ENCODE measurements around the gene CPD.

Gene CPD

DNA sequence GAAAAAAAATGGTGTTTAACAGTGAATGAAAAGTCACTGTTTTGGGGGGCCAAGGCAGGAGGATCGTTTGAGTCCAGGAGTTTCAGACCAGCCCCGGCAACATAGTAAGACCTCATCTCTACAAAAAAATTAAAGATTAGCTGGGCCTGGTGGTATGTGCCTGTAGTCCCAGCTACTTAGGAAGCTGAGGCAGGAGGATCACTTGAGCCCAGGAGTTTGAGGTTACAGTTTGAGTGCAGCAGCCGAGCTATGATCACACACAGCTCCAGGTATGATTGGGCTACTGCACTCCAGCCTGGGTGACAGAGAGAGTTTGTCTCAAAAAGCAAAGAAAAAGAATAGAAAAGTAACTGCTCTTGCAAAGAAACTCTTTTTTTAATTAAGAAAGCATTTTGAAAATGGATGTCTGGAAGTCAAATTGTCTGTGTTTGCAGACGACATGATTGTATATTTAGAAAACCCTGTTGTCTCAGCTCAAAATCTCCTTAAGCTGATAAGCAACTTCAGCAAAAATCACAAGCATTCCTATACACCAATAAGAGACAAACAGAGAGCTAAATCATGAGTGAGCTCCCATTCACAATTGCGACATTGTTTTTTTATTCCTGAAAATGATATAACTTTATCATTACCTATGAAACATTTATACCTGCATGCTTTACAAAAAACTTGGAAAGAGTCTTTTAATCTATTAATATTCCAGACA lies 20.5 kb upstream of the CPD start:
- DNase-seq (ENCODE audit: insufficient read length): no peak
- TF ChIP-seq TAF1 (IDR thresholded peaks at IDR 0.05; ENCODE audit: borderline replicate concordance, low read depth, low read length) (no peak), POLR2A (IDR thresholded peaks at IDR 0.05; ENCODE audit: low read depth, low read length) (no peak), POLR2AphosphoS5 (IDR thresholded peaks at IDR 0.05; ENCODE audit: low read depth, low read length) (no peak)
- no peak for FAIRE-seq

- FAIRE-seq (no peak), DNase-seq (ENCODE audit: insufficient read length) (no peak)
- TF ChIP-seq POLR2AphosphoS5 (IDR thresholded peaks at IDR 0.05; ENCODE audit: low read depth, low read length): no peak
- TF ChIP-seq POLR2A (IDR thresholded peaks at IDR 0.05; ENCODE audit: low read depth, low read length): no peak
- no peak for TF ChIP-seq TAF1 (IDR thresholded peaks at IDR 0.05; ENCODE audit: borderline replicate concordance, low read depth, low read length)
These were observed 18.5 kb upstream of the CPD start for GRCh38 chr17:30360086-30360808.

DNA sequence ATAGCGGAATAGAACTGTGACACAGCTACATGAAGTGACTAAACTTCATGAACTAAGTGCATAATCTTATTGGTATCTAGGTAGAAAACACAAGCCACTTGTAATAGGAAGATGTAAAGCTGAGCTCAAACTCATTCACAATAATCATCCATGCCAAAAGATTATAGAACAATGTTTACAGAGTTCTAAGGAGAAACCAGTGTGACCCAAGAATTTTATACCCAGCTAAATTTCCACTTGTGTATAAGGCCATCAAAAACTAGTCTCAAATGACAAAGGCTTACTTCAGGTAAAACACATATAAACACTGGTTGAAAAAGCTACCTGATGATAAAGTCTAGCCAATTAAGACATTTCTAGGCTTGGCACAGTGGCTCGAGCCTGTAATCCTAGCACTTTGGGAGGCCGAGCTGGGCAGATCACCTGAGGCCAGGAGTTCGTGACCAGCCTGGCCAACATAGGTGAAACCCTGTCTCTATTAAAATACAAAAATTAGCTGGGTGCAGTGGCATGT lies 16.9 kb upstream of the CPD start:
- TF ChIP-seq POLR2A (IDR thresholded peaks at IDR 0.05; ENCODE audit: low read depth, low read length): no peak
- TF ChIP-seq TAF1 (IDR thresholded peaks at IDR 0.05; ENCODE audit: borderline replicate concordance, low read depth, low read length): no peak
- TF ChIP-seq POLR2AphosphoS5 (IDR thresholded peaks at IDR 0.05; ENCODE audit: low read depth, low read length): no peak
- DNase-seq (ENCODE audit: insufficient read length): no peak
- FAIRE-seq: no peak

GRCh38 chr17:30363715-30364202 lies 15.0 kb upstream of the CPD start:
- TF ChIP-seq TAF1 (IDR thresholded peaks at IDR 0.05; ENCODE audit: borderline replicate concordance, low read depth, low read length) (no peak), POLR2A (IDR thresholded peaks at IDR 0.05; ENCODE audit: low read depth, low read length) (no peak), POLR2AphosphoS5 (IDR thresholded peaks at IDR 0.05; ENCODE audit: low read depth, low read length) (no peak)
- FAIRE-seq (peak; percentile 95), DNase-seq (ENCODE audit: insufficient read length) (peak; percentile 36)

- TF ChIP-seq POLR2AphosphoS5 (IDR thresholded peaks at IDR 0.05; ENCODE audit: low read depth, low read length) (no peak), POLR2A (IDR thresholded peaks at IDR 0.05; ENCODE audit: low read depth, low read length) (no peak)
- DNase-seq (ENCODE audit: insufficient read length): no peak
- FAIRE-seq: no peak
These were observed 12.2 kb upstream of the CPD start for GRCh38 chr17:30366536-30366935.

GRCh38 chr17:30368912-30369720 lies 9.6 kb upstream of the CPD start:
- DNase-seq (ENCODE audit: insufficient read length) (no peak), FAIRE-seq (no peak)
- no peak for TF ChIP-seq TAF1 (IDR thresholded peaks at IDR 0.05; ENCODE audit: borderline replicate concordance, low read depth, low read length)

GRCh38 chr17:30369995-30370394 lies 8.7 kb upstream of the CPD start:
- TF ChIP-seq POLR2A (IDR thresholded peaks at IDR 0.05; ENCODE audit: low read depth, low read length) (no peak), TAF1 (IDR thresholded peaks at IDR 0.05; ENCODE audit: borderline replicate concordance, low read depth, low read length) (no peak), POLR2AphosphoS5 (IDR thresholded peaks at IDR 0.05; ENCODE audit: low read depth, low read length) (no peak)
- no peak for FAIRE-seq
- DNase-seq (ENCODE audit: insufficient read length): no peak

GRCh38 chr17:30372755-30373154 lies 6.0 kb upstream of the CPD start:
- TF ChIP-seq POLR2A (IDR thresholded peaks at IDR 0.05; ENCODE audit: low read depth, low read length) (no peak), TAF1 (IDR thresholded peaks at IDR 0.05; ENCODE audit: borderline replicate concordance, low read depth, low read length) (no peak), POLR2AphosphoS5 (IDR thresholded peaks at IDR 0.05; ENCODE audit: low read depth, low read length) (no peak)
- FAIRE-seq (no peak), DNase-seq (ENCODE audit: insufficient read length) (no peak)

GRCh38 chr17:30375661-30376060 lies 3.1 kb upstream of the CPD start:
- TF ChIP-seq POLR2AphosphoS5 (IDR thresholded peaks at IDR 0.05; ENCODE audit: low read depth, low read length): no peak
- TF ChIP-seq TAF1 (IDR thresholded peaks at IDR 0.05; ENCODE audit: borderline replicate concordance, low read depth, low read length): no peak
- TF ChIP-seq POLR2A (IDR thresholded peaks at IDR 0.05; ENCODE audit: low read depth, low read length): no peak
- DNase-seq (ENCODE audit: insufficient read length) (no peak), FAIRE-seq (no peak)

GRCh38 chr17:30376621-30377452 lies 1.9 kb upstream of the CPD start:
- TF ChIP-seq POLR2AphosphoS5 (IDR thresholded peaks at IDR 0.05; ENCODE audit: low read depth, low read length): no peak
- no peak for TF ChIP-seq POLR2A (IDR thresholded peaks at IDR 0.05; ENCODE audit: low read depth, low read length)
- TF ChIP-seq TAF1 (IDR thresholded peaks at IDR 0.05; ENCODE audit: borderline replicate concordance, low read depth, low read length): no peak
- FAIRE-seq: no peak
- DNase-seq (ENCODE audit: insufficient read length): no peak
